Measurements from ENCODE around the gene NCAPD2.
A peak's percentile ranks its signal among the peaks of the same experiment; 100 is the strongest.

Gene NCAPD2, protein sequence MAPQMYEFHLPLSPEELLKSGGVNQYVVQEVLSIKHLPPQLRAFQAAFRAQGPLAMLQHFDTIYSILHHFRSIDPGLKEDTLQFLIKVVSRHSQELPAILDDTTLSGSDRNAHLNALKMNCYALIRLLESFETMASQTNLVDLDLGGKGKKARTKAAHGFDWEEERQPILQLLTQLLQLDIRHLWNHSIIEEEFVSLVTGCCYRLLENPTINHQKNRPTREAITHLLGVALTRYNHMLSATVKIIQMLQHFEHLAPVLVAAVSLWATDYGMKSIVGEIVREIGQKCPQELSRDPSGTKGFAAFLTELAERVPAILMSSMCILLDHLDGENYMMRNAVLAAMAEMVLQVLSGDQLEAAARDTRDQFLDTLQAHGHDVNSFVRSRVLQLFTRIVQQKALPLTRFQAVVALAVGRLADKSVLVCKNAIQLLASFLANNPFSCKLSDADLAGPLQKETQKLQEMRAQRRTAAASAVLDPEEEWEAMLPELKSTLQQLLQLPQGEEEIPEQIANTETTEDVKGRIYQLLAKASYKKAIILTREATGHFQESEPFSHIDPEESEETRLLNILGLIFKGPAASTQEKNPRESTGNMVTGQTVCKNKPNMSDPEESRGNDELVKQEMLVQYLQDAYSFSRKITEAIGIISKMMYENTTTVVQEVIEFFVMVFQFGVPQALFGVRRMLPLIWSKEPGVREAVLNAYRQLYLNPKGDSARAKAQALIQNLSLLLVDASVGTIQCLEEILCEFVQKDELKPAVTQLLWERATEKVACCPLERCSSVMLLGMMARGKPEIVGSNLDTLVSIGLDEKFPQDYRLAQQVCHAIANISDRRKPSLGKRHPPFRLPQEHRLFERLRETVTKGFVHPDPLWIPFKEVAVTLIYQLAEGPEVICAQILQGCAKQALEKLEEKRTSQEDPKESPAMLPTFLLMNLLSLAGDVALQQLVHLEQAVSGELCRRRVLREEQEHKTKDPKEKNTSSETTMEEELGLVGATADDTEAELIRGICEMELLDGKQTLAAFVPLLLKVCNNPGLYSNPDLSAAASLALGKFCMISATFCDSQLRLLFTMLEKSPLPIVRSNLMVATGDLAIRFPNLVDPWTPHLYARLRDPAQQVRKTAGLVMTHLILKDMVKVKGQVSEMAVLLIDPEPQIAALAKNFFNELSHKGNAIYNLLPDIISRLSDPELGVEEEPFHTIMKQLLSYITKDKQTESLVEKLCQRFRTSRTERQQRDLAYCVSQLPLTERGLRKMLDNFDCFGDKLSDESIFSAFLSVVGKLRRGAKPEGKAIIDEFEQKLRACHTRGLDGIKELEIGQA (N-terminal part only)

DNA sequence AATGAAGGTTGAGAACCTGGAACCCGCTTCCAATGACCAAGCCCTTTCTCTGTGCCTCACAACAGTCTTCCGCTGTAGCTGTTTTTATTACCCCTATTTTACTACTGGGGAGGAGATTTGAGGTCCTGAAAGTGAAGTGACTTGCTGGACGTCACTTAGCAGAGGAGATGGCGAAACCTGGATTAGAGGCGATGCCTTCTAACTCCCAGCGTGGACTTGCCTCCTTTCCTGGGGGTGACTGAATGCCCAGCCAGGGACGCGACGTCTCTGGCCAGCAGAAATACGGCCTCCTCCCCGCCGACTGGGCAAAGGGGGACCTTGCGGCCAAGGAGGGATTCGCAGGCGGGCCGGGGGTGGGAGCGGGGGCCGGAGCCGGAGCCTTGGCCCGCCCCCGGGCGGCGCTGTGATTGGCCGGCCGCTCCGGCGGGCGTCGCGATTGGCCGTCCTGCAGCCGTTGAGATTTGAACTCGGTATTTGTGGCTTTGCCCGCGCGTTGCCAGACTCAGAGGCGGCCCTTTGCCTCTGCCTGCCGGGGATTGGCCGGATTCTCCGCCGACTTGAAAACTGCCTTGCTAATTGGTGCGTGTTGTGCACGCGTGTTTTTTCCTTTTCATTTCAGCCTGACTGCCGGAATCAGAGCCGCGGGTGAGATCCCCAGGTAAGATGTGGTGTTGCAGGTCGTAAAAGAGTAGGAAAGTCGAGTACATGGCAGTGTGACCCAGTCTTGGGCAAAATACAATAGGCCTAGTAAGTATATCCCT lies at the start of gene NCAPD2:
Gene NCAPD2 (plus strand): TSS at position 606 of the 761 bp plus-strand sequence. CDS start 997 bp downstream, outside the sequence.
- DNase-seq: peak; percentile 94 to 96

DNA sequence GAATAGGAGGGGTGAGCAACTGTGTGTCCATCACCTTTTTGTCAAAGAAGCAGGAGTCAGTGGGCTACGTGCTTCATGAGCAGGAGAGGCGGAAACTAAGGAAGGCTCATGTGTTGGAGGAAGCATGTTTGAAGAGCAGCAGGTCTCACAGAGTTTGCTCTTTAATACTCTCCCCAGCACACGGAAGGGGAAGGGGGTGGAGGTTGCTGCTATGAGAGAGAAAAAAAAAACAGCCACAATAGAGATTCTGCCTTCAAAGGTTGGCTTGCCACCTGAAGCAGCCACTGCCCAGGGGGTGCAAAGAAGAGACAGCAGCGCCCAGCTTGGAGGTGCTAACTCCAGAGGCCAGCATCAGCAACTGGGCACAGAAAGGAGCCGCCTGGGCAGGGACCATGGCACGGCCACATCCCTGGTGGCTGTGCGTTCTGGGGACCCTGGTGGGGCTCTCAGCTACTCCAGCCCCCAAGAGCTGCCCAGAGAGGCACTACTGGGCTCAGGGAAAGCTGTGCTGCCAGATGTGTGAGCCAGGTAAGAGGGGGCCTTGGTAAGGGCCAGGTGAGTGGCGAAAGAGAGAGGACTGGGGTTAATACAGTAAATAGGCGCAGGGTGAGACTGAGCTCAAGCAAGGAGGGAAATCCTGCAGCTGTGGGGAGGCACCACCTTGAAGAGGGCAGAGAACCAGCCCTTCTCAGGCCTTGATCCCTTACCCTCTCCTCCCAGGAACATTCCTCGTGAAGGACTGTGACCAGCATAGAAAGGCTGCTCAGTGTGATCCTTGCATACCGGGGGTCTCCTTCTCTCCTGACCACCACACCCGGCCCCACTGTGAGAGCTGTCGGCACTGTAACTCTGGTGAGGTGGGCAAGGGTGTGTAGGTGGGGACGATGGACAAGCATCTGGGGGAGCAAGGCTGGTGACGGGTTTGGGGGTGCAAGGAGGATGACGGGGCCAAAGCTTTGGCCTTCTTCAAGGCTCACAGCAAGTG lies 48.9 kb upstream of the NCAPD2 start, which contains the start of gene CD27:
Gene CD27 (plus strand): TSS at position 252 of the 985 bp plus-strand sequence. CDS start 141 bp downstream, at position 393.
- DNase-seq: no peak

DNA sequence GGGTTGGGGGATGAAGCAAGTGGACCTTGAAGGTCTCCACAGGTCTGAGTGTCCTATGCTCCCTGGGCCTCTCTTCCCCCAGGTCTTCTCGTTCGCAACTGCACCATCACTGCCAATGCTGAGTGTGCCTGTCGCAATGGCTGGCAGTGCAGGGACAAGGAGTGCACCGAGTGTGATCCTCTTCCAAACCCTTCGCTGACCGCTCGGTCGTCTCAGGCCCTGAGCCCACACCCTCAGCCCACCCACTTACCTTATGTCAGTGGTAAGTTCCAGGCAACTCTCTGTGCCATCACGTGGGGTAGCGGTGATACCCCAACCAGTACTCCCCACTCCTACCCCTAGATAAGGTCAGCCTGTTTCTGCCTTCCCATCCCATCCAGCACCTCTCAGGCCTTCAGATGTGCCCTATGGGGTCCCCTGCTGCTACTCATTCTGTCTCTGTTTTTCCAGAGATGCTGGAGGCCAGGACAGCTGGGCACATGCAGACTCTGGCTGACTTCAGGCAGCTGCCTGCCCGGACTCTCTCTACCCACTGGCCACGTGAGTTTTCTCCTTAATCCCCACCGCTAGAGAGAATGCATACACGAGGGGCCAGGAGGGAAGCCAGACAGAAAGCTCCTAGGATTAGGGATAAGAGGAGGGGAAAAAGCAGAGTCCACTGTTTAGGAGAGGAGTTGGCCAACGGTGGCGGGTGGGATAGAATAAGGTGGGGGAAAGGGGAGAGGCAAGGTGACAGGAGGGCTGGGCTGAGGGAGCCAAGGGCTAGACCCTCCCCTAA lies 43.6 kb upstream of the NCAPD2 start:
- no peak for DNase-seq

DNA sequence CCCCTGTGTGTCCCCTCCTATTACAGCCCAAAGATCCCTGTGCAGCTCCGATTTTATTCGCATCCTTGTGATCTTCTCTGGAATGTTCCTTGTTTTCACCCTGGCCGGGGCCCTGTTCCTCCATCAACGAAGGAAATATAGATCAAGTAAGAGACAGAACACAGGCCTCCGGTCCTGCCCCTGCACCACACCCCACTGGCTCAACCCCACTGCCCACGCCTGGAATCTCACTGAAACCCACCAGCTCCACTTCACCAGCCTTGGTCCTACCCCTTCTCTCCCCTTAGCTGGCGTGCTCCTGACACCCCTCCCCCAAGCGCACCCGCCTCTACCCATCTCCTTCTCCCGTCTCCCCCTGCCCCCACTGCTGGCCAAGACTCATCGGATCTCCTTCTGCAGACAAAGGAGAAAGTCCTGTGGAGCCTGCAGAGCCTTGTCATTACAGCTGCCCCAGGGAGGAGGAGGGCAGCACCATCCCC lies 43.0 kb upstream of the NCAPD2 start:
- no peak for DNase-seq

DNA sequence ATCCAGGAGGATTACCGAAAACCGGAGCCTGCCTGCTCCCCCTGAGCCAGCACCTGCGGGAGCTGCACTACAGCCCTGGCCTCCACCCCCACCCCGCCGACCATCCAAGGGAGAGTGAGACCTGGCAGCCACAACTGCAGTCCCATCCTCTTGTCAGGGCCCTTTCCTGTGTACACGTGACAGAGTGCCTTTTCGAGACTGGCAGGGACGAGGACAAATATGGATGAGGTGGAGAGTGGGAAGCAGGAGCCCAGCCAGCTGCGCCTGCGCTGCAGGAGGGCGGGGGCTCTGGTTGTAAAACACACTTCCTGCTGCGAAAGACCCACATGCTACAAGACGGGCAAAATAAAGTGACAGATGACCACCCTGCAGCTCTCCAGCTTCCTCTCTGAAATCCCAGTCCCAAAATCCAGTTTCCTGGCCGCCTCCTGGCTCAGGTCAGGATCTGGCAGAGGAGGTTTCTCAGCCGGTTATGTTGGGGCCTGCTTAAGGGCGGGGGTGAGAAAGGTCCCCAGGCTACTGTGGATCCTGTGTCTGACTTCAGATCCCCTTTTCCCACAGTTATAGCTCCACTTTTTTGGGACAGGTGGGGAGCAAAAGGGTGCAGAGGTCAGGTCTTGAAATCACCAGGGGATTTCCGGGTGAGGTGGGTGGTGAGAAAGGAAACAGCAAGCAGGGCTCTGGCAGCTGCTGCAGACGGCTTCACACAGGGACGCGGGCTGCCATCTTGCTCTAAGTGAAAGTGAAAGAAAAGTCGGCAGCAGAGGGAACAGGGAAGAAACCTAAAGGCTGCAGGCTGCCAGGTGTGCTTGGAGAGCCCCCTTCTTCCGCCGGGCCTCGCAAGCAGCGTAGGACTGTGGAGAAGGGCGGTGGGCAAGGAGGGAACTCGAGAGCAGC lies 42.3 kb upstream of the NCAPD2 start, which contains the start of gene TAPBPL:
Gene TAPBPL (plus strand): TSS at position 695 of the 897 bp plus-strand sequence. CDS start 207 bp downstream, outside the sequence.
- peak; percentile 70 to 92 for DNase-seq

DNA sequence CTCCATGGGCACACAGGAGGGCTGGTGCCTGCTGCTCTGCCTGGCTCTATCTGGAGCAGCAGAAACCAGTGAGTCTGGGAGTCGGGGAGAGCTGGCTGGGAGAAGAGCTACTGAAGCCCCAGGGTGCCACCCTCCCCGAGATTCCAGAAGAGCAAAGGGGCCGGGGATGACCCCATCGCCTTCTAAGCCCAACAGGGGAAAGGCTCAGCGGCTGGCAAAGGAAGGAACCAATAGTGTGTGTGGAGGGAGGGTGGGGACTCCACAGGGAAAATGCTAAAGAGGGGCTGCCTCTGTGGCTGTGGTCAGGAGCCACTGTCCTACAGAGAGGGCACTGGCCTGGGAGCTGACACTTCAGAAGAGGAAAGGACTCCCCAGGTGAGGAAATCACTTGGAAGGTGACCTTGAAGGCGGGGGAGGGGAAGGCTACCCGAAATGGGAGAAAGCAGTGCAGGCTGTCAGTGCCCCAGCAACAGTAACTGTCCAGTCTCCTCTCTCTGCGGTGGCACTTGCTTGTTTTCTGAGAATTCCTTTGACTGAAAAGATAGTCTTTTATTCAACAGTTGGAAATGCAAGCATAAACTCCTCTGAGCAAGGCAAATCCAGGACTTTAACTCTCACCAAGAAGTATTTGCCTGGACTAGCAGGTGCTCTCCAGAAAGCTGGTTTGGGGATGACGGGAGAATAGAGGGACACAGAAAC lies 41.5 kb upstream of the NCAPD2 start:
- peak in 1 of 2 donors; percentile 19 for DNase-seq

DNA sequence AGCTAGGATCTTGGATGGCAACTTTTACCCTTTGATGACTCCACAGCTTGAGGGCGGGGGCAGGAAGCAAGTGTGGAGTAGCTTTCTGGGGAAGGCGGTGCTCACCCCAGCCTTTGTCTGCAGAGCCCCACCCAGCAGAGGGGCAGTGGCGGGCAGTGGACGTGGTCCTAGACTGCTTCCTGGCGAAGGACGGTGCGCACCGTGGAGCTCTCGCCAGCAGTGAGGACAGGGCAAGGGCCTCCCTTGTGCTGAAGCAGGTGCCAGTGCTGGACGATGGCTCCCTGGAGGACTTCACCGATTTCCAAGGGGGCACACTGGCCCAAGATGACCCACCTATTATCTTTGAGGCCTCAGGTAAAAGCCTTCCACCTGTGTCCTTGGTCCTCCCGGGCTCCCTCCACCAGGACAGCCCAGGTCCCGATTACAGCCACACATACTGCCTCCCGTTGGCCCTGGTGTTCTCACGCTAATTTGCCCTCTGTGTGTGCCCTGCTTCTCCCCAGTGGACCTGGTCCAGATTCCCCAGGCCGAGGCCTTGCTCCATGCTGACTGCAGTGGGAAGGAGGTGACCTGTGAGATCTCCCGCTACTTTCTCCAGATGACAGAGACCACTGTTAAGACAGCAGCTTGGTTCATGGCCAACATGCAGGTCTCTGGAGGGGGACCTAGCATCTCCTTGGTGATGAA lies 40.8 kb upstream of the NCAPD2 start:
- peak in 1 of 2 donors; percentile 56 for DNase-seq

DNA sequence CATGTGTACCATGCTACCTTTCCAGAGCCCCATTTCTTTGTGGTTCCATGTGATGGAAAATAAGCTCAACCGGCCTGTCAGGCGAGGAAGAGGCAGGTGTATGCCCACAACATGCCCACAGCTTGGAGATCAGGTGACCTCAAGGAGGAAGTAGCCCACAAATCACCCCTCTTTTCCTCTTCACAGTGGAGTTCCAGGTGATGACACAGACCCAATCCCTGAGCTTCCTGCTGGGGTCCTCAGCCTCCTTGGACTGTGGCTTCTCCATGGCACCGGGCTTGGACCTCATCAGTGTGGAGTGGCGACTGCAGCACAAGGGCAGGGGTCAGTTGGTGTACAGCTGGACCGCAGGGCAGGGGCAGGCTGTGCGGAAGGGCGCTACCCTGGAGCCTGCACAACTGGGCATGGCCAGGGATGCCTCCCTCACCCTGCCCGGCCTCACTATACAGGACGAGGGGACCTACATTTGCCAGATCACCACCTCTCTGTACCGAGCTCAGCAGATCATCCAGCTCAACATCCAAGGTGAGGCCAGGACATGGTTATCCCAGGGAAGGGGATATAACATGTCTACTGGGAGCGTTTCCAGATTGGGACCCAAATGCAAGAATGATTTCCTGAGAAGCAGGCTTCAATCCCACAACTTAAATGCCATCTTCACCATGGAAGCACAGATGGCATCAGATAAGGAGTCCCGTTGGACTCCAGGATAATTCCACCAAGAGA lies 36.5 kb upstream of the NCAPD2 start:
- no peak for DNase-seq

DNA sequence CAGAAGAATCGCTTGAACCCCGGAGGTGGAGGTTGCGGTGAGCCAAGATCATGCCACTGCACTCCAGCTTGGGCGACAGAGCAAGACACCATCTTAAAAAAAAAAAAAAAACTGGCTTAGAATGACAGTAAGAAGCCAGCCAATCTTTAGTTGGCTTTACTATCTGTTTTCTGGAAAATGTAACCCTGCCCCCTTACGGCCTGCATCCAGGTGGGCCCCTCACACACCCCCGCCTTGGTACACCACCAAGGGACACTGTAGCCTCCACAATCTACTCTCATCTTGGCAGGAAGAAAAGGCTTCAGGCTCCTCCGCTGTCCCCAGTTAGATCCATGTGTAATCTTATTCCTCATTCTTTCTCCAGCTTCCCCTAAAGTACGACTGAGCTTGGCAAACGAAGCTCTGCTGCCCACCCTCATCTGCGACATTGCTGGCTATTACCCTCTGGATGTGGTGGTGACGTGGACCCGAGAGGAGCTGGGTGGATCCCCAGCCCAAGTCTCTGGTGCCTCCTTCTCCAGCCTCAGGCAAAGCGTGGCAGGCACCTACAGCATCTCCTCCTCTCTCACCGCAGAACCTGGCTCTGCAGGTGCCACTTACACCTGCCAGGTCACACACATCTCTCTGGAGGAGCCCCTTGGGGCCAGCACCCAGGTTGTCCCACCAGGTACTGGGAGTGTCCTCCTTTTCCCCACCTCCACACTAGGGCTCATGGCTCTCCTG lies 35.5 kb upstream of the NCAPD2 start:
- DNase-seq: no peak

DNA sequence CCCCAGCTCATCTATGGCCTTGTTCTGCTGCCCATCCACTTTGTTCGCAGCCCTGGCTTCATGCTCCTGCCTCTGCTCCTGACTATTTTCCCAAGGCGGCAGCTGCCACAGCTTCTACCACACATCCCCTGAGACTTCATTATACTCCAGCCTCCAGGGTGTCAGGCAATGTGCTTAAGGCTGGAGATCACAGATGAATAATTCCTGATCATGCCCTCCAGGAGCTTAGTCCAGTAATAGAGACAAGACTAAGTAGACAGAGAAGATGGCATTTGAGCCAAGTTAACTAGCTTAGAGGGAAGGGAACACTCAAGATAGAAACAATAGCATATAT lies 34.9 kb upstream of the NCAPD2 start:
- DNase-seq: no peak

DNA sequence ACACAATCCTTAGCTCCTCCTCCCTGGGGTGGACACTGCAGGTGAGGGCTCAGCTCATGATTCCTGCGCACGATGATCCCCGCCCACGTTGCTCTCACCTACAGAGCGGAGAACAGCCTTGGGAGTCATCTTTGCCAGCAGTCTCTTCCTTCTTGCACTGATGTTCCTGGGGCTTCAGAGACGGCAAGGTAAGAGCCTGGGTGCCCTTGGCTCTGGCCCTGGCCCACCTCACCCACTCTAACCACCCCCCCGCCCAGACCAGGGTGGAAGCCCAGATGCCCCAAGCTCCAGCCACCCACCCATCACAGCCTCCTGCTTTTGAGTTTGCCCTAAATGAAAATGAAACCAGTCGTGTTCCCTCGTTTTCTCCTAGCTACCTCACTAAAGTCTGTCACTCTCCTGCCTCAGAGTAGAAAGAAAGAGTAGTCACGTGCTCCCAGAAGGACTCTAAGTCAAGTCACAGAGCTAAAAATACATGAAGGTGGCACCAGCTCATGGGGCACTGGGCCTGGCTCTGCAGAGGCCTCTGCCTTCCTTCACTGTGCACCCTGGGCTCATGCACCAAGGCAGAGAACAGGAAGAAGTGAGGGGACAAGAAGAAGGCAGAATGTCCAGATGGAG lies 33.0 kb upstream of the NCAPD2 start:
- DNase-seq: peak in 1 of 2 donors; percentile 31

DNA sequence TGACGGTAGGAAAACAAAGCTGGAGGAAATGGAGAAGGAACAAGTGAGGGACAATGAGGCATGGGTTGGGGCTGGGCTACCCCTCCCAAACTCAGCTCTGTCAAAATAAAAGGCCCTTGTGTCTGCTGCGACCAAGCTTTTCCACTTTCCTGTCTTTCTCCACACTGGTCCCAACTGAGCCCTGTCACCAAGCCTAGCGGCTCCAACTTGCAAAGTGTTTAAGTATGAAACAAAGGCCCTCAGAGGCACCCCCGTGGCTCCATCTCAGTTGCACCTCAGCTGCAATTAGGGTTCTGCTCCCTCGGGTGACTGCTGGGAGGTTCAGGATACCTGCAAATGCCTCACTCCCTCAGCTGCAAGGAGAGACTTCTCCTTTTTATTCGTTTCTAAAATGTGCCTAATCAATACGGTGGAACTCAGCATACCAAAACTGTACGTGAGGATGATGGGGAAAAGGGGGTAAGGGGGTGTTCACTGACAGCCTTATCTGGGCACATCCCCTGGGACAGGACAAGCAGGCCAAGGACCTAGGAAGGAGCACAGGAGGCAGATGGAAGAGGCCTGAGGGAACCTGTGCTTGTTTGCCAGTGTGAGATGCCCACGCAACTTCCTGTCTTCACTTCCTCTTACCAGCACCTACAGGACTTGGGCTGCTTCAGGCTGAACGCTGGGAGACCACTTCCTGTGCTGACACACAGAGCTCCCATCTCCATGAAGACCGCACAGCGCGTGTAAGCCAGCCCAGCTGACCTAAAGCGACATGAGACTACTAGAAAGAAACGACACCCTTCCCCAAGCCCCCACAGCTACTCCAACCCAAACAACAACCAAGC lies 32.3 kb upstream of the NCAPD2 start:
- DNase-seq: peak; percentile 68 to 93

DNA sequence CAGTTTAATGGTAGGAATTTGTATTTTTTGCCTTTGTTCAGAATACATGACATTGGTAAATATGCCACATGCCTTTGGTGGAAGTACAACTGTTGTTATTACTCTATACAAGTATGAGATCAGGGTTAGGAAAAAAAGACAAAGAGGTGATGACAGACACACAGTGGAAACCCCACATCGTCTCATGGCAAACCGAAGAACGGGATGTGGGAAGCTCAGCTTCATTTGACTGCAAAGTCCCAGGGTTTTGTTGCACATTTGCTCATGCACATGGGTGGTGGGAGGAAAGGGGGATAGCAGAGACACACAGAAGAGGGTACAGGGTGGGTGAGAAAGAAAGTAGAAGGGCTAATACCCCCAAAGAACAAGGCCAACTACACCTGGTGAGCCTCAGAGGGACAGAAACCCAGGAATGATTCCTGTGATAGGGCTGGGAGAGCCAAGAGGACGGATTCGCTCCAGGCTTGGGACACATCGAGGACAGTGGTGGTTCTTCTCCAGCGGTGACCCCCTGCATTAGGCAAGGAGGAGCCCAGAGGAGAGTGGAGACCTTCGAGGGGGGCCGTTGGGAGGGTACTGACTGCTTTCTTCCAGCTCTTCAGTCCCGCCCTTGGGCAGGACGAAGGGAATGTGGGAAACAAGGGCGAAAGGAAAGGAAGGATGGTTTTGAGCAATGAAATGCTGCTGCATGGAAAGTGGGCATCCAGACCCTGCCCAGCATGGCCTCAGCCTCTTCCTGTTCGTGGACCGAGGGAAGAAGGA lies 31.5 kb upstream of the NCAPD2 start:
- peak; percentile 81 to 96 for DNase-seq

DNA sequence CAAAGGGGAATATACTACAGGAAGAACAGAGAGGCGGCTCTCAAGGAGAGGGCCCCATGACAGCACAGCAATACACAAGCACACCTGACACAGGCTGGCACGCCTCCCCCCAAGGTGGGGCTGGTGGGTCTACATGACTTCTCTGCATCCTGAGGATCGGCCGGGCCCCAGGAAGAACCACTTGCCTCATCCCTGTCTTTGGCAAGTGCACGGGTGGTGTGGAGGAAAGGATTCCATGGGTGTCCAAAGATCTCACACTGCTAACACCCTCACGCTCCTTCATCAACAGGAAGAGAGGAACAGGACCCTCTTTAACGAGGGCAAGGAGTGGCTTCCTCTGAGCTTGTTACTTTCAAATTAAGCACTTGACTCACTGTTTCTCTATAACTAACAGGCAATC lies 30.7 kb upstream of the NCAPD2 start:
- DNase-seq: no peak

All from inflammatory macrophage treated with lipopolysaccharide for 1 hour (primary cell).